Fibroblast of mammary gland (primary cell): ENCODE data around the gene TPRG1L.

Source experiments
- DNase-seq: peaks from one replicate; pipeline ENCODE4 v3.0.0-alpha.2; 2010; ENCODE audit warnings: low read depth
- H3K4me3 ChIP-seq: 2 replicates; pipeline ENCODE4 v1.5.1; 2011; ENCODE audit warnings: low read depth, mild to moderate bottlenecking, low read length, moderate library complexity; ENCODE audit not compliant: control insufficient read depth
- TF ChIP-seq, protein P1 (sequence below): conservative IDR thresholded peaks from 2 replicates; pipeline ENCODE4 v1.5.1; 2011; ENCODE audit warnings: low read depth, low read length, inconsistent platforms; ENCODE audit not compliant: control insufficient read depth, insufficient read depth

TPRG1L gene

DNA sequence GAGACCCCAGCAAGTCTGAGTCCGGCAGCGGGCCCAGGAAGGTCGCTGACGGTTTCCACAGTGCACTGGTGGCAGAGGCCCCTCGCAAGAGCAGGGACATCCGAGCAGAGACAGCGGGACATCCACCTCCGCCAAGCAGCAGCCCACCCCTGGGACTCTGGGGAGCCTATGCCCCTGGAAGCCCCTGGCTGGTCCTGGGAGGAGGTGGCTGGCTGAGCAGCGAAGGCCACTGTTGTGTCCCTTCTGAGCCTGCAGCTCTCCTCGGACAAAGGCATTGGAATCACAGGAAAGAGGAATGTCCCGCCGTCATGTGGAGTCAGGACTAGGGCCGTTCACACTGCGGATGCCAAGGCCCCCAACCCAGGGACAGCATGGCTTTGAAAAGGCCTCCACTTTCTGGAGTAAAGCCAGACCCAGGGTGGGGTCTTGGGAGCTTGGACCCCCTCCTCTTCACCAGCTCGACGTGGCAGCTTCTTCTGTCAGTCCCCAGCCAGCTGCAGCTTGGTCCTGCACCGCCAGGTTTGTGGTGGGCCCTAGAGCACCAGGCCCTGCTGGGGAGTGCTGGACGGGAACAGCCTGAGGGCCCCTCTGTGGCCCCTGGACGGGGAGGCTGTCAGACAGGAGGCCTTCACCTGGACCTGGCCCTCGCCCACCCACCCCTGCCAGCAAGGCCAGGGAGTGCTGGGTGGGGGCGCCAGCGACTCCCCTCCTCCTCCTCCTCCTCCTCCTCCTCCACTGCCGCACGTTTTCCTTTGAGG, 14.9 kb upstream of the TPRG1L start:
- TF ChIP-seq, protein P1, sequence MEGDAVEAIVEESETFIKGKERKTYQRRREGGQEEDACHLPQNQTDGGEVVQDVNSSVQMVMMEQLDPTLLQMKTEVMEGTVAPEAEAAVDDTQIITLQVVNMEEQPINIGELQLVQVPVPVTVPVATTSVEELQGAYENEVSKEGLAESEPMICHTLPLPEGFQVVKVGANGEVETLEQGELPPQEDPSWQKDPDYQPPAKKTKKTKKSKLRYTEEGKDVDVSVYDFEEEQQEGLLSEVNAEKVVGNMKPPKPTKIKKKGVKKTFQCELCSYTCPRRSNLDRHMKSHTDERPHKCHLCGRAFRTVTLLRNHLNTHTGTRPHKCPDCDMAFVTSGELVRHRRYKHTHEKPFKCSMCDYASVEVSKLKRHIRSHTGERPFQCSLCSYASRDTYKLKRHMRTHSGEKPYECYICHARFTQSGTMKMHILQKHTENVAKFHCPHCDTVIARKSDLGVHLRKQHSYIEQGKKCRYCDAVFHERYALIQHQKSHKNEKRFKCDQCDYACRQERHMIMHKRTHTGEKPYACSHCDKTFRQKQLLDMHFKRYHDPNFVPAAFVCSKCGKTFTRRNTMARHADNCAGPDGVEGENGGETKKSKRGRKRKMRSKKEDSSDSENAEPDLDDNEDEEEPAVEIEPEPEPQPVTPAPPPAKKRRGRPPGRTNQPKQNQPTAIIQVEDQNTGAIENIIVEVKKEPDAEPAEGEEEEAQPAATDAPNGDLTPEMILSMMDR: no peak
- H3K4me3 ChIP-seq: no peak overlapping the region
- DNase-seq: no peak

- TF ChIP-seq, protein P1: no peak
- peak; percentile 21 for DNase-seq
- H3K4me3 ChIP-seq: no peak overlapping the region
Observed at GRCh38 chr1:3610527-3611169, 14.2 kb upstream of the TPRG1L start.

DNA sequence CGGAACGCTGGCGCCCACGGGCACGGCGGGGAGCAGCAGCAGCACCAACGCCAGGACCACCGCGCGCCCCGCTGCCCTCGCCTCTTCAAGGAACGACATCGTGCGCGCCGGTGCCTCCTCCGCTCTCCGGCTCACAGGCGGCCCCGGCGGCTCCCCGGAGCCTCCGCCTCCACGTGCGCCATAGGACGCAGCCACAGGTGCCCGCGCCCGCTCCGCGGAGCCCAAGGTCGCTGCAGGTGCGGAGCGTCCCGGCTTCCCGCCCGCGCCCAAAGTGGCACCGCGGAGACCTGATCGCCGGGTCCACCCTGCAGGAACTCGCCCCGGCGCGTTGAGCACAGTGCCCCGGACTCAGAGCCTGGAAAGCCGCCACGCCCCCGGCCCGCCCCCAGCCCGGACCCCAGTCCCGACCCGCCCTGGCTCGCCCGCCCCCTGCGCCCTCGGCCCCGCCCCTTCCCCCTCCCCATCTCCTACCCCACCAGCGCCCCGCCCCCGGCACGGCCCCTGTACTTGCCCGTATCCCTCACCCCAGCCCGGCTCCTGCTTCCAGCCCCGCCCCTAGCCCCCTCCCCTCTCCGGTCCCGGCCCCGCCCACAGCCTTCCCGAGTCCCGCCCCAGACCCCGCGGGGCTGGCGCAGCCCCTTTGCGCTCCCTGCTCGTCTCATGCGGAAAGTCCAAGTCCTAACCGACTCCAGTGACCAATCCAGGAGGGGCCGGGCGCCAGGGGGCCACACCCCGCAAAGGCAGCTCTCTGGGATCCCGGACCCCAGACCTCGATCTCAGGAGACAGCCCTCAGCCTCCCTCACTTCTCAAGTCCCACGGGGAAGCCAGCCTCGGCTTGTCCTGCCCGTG, 13.4 kb upstream of the TPRG1L start, which contains the start of gene MEGF6:
Gene MEGF6, minus strand, starts transcription at position 339 of the 850 bp plus-strand sequence. Its CDS starts 240 bp downstream, at position 99.
- no peak within 1 kb of the TSS for H3K4me3 ChIP-seq
- TF ChIP-seq, protein P1: no peak

DNA sequence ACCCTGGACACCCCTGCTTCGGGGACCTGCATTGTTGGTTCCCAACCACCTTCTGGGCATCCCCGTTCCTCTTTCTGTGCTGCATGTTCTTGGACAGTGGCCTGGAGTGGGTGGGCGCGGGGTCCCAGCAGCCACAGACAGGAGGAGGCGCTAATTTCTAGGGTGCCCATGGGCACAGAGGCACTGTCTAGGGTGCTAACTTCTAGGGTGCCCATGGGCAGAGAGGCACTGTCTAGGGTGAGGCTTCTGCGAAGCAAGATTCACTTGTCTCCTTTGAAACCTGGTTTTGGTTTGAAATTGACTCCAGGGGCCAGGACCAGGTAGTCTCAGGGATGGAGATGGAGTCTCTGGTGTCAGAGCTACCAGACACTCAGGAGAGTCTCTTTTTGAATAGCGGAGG, 12.7 kb upstream of the TPRG1L start:
- no peak for DNase-seq
- TF ChIP-seq, protein P1: no peak
- H3K4me3 ChIP-seq: no peak overlapping the region

More for the DNA sequence above, 13.4 kb upstream of the TPRG1L start, which contains the start of gene MEGF6:
- no peak for DNase-seq

- DNase-seq: no peak
- TF ChIP-seq, protein P1: peak; percentile 53
- H3K4me3 ChIP-seq: no peak overlapping the region
Observed at GRCh38 chr1:3614755-3615742, 9.8 kb upstream of the TPRG1L start.
